ENCODE measurements around the gene PKP1. TPM values are rescaled to one million over a fixed set of nuclear protein-coding genes. Genes with fewer than 3 reads are reported as not detected.

Gene PKP1
- total RNA-seq, 1 experiment from 2014 or later = not detected

DNA sequence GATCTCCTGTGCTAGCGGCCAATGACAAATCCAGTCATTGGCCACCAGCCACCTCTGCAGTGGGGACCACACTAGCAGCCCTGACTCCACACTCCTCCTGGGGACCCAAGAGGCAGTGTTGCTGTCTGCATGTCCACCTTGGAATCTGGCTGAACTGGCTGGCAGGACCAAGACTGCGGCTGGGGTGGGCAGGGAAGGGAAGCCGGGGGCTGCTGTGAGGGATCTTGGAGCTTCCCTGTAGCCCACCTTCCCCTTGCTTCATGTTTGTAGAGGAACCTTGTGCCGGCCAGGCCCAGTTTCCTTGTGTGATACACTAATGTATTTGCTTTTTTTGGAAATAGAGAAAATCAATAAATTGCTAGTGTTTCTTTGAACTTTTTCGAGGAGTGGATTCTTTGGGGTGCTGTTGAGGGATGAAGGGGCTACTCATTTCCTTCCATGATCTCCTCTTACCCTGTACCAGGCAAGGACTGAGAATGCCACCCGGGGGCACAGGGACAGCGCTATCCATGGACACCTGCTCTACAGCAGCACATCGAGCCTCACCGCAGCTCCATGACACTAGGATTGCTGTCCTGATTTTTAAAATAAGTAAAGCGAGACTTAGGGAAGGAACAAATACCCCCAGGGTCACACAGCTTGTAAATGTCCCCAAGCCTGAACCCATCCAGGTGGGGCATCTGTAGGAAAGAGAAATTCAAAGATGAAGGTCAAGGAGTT lies 49.5 kb downstream of the PKP1 start:
- H3K9me3 Mint-ChIP-seq (ENCODE audit: unreplicated experiment) = no peaks in the 10 kb centered on the region
- POLR2A ChIA-PET = no interaction called here
- TF ChIP-seq, protein P1, sequence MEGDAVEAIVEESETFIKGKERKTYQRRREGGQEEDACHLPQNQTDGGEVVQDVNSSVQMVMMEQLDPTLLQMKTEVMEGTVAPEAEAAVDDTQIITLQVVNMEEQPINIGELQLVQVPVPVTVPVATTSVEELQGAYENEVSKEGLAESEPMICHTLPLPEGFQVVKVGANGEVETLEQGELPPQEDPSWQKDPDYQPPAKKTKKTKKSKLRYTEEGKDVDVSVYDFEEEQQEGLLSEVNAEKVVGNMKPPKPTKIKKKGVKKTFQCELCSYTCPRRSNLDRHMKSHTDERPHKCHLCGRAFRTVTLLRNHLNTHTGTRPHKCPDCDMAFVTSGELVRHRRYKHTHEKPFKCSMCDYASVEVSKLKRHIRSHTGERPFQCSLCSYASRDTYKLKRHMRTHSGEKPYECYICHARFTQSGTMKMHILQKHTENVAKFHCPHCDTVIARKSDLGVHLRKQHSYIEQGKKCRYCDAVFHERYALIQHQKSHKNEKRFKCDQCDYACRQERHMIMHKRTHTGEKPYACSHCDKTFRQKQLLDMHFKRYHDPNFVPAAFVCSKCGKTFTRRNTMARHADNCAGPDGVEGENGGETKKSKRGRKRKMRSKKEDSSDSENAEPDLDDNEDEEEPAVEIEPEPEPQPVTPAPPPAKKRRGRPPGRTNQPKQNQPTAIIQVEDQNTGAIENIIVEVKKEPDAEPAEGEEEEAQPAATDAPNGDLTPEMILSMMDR (IDR thresholded peaks at IDR 0.05; ENCODE audit: insufficient read depth in 1 of 2, low read depth in 1 of 2, low read length in 1 of 2, severe bottlenecking in 1 of 2, unreplicated experiment in 1 of 2) = no peak

GRCh38 chr1:201334325-201335173 lies 51.2 kb downstream of the PKP1 start:
- ChIA-PET CTCF (interaction anchor here (0.8 to 1.0 kb wide), 2 partner anchors 12 to 14 kb away, joined by 4 read pairs; no protein-coding TSS in a partner anchor), POLR2A (no interaction called here)
- Histone ChIP-seq H3K4me1 (no peaks in the 10 kb centered on the region), H3K36me3 (ENCODE audit: control insufficient read depth, insufficient read depth, low read length) (no peaks in the 10 kb centered on the region), H3K4me3 (ENCODE audit: low read depth, low read length) (no peak overlapping the region), H3K9me3 (no peaks in the 10 kb centered on the region), H3K27me3 (replicated peaks; ENCODE audit: control insufficient read depth, insufficient read depth, low read length) (no peaks in the 10 kb centered on the region)
- H3K4me3 Mint-ChIP-seq (ENCODE audit: unreplicated experiment) = no peak overlapping the region
- intact Hi-C loops (cut with micrococcal nuclease; ENCODE audit: unreplicated experiment) = no loop called here
- H3K4me1 Mint-ChIP-seq (ENCODE audit: low read depth, unreplicated experiment) = no peaks in the 10 kb centered on the region
- H3K9me3 Mint-ChIP-seq (ENCODE audit: unreplicated experiment) = no peaks in the 10 kb centered on the region
- no peaks in the 10 kb centered on the region for H3K36me3 Mint-ChIP-seq (ENCODE audit: insufficient read depth, unreplicated experiment)
- TF ChIP-seq, protein P1 (IDR thresholded peaks at IDR 0.05; ENCODE audit: insufficient read depth in 1 of 2, low read depth in 1 of 2, low read length in 1 of 2, severe bottlenecking in 1 of 2, unreplicated experiment in 1 of 2) = no peak
- H3K27ac Mint-ChIP-seq (ENCODE audit: unreplicated experiment) = no peak overlapping the region
- no TSS peak for BruUV-seq (replicated peaks)
- peaks cover 11% of the 10 kb centered on the region for H3K27me3 Mint-ChIP-seq (ENCODE audit: insufficient read depth, unreplicated experiment)
- no peak for DNase-seq

More for the DNA sequence above, 49.5 kb downstream of the PKP1 start:
- CTCF ChIA-PET = no interaction called here
- no TSS peak for BruUV-seq (replicated peaks)
- Mint-ChIP-seq H3K27ac (ENCODE audit: unreplicated experiment) (no peak overlapping the region), H3K27me3 (ENCODE audit: insufficient read depth, unreplicated experiment) (peaks cover 6% of the 10 kb centered on the region), H3K4me3 (ENCODE audit: unreplicated experiment) (no peak overlapping the region), H3K36me3 (ENCODE audit: insufficient read depth, unreplicated experiment) (no peaks in the 10 kb centered on the region), H3K4me1 (ENCODE audit: low read depth, unreplicated experiment) (no peaks in the 10 kb centered on the region)
- Histone ChIP-seq H3K4me3 (ENCODE audit: low read depth, low read length) (no peak overlapping the region), H3K4me1 (no peaks in the 10 kb centered on the region), H3K27me3 (replicated peaks; ENCODE audit: control insufficient read depth, insufficient read depth, low read length) (no peaks in the 10 kb centered on the region), H3K9me3 (no peaks in the 10 kb centered on the region), H3K36me3 (ENCODE audit: control insufficient read depth, insufficient read depth, low read length) (no peaks in the 10 kb centered on the region)
- DNase-seq = no peak
- intact Hi-C loops (cut with micrococcal nuclease; ENCODE audit: unreplicated experiment) = no loop called here

GRCh38 chr1:201335174-201335870 lies 52.0 kb downstream of the PKP1 start:
- Histone ChIP-seq H3K27me3 (replicated peaks; ENCODE audit: control insufficient read depth, insufficient read depth, low read length) (no peaks in the 10 kb centered on the region), H3K4me1 (no peaks in the 10 kb centered on the region), H3K4me3 (ENCODE audit: low read depth, low read length) (no peak overlapping the region), H3K36me3 (ENCODE audit: control insufficient read depth, insufficient read depth, low read length) (no peaks in the 10 kb centered on the region), H3K9me3 (no peaks in the 10 kb centered on the region)
- BruUV-seq (replicated peaks) = no TSS peak
- Mint-ChIP-seq H3K4me3 (ENCODE audit: unreplicated experiment) (no peak overlapping the region), H3K27ac (ENCODE audit: unreplicated experiment) (no peak overlapping the region), H3K36me3 (ENCODE audit: insufficient read depth, unreplicated experiment) (no peaks in the 10 kb centered on the region), H3K4me1 (ENCODE audit: low read depth, unreplicated experiment) (no peaks in the 10 kb centered on the region), H3K27me3 (ENCODE audit: insufficient read depth, unreplicated experiment) (peaks cover 14% of the 10 kb centered on the region), H3K9me3 (ENCODE audit: unreplicated experiment) (no peaks in the 10 kb centered on the region)
- POLR2A ChIA-PET = no interaction called here
- TF ChIP-seq, protein P1 (IDR thresholded peaks at IDR 0.05; ENCODE audit: insufficient read depth in 1 of 2, low read depth in 1 of 2, low read length in 1 of 2, severe bottlenecking in 1 of 2, unreplicated experiment in 1 of 2) = no peak
- CTCF ChIA-PET = no interaction called here
- intact Hi-C loops (cut with micrococcal nuclease; ENCODE audit: unreplicated experiment) = no loop called here
- DNase-seq = no peak
